MM.1S (cell line): ENCODE results near the gene WIPI1.

ENCODE experiments used
- DNase-seq: peaks from one replicate; pipeline ENCODE4 v3.0.0-alpha.2; 2015
- H2AFZ ChIP-seq: fragments of 300-600 bp; sonication (generic); 2 replicates; pipeline ENCODE4 v1.6.0; 2016; ENCODE audit warnings: antibody characterized with exemption, low read length
- H3F3A ChIP-seq: fragments of 300-600 bp; sonication (generic); 2 replicates; pipeline ENCODE4 v1.6.1; 2016; ENCODE audit warnings: mild to moderate bottlenecking, antibody characterized with exemption, low read length, moderate library complexity, mixed read lengths; ENCODE audit not compliant: insufficient read depth
- H3K27ac ChIP-seq: fragments of 300-600 bp; sonication (generic); 2 replicates; pipeline ENCODE4 v1.5.1; 2016; ENCODE audit warnings: mild to moderate bottlenecking, low read length
- H3K27me3 ChIP-seq: fragments of 300-600 bp; sonication (generic); replicated peaks from 2 replicates; pipeline ENCODE4 v1.6.0; 2016; ENCODE audit warnings: low read length; ENCODE audit not compliant: insufficient read depth
- H3K36me3 ChIP-seq: fragments of 300-600 bp; sonication (generic); replicated peaks from 2 replicates; pipeline ENCODE4 v1.6.1; 2016; ENCODE audit warnings: mild to moderate bottlenecking, low read length, mixed read lengths; ENCODE audit not compliant: insufficient read depth
- H3K4me1 ChIP-seq: fragments of 300-600 bp; sonication (generic); 2 replicates; pipeline ENCODE4 v1.6.1; 2016; ENCODE audit warnings: low read length, mixed read lengths
- H3K4me2 ChIP-seq: fragments of 300-600 bp; sonication (generic); 2 replicates; pipeline ENCODE4 v1.6.0; 2016; ENCODE audit warnings: low read depth, low read length
- H3K4me3 ChIP-seq: fragments of 300-600 bp; sonication (generic); 2 replicates; pipeline ENCODE4 v1.5.1; 2016; ENCODE audit warnings: low read length, mixed read lengths
- H3K79me2 ChIP-seq: fragments of 300-600 bp; sonication (generic); 2 replicates; pipeline ENCODE4 v1.6.1; 2016; ENCODE audit warnings: mixed run types, low read length, mixed read lengths
- H3K9ac ChIP-seq: fragments of 300-600 bp; sonication (generic); 2 replicates; pipeline ENCODE4 v1.6.1; 2016; ENCODE audit warnings: low read length, mixed read lengths
- H3K9me2 ChIP-seq: fragments of 300-600 bp; sonication (generic); replicated peaks from 2 replicates; pipeline ENCODE4 v1.6.1; 2016; ENCODE audit warnings: mild to moderate bottlenecking, low read length, mixed read lengths; ENCODE audit not compliant: insufficient read depth
- H3K9me3 ChIP-seq: fragments of 300-600 bp; sonication (generic); replicated peaks from 2 replicates; pipeline ENCODE4 v1.6.1; 2016; ENCODE audit warnings: mild to moderate bottlenecking, low read length, mixed read lengths; ENCODE audit not compliant: insufficient read depth
- H4K20me1 ChIP-seq: fragments of 300-600 bp; sonication (generic); 2 replicates; pipeline ENCODE4 v1.6.1; 2016; ENCODE audit warnings: mild to moderate bottlenecking, low read length, moderate library complexity, mixed read lengths; ENCODE audit not compliant: insufficient read depth
- CTCF ChIP-seq: fragments of 300-600 bp; sonication (generic); IDR thresholded peaks from 2 replicates; pipeline ENCODE4 v1.5.1; 2016; ENCODE audit warnings: antibody characterized with exemption, low read length, mixed read lengths
- EZH2 ChIP-seq: fragments of 300-600 bp; sonication (generic); optimal IDR thresholded peaks from 2 replicates; pipeline ENCODE3; 2017; ENCODE audit warnings: low read depth, mild to moderate bottlenecking, antibody characterized with exemption, low read length, mixed read lengths
- EZH2phosphoT487 ChIP-seq: fragments of 300-600 bp; sonication (generic); IDR thresholded peaks from 2 replicates; pipeline ENCODE4 v1.6.1; 2018; ENCODE audit warnings: antibody characterized with exemption, low read length

Gene WIPI1

DNA sequence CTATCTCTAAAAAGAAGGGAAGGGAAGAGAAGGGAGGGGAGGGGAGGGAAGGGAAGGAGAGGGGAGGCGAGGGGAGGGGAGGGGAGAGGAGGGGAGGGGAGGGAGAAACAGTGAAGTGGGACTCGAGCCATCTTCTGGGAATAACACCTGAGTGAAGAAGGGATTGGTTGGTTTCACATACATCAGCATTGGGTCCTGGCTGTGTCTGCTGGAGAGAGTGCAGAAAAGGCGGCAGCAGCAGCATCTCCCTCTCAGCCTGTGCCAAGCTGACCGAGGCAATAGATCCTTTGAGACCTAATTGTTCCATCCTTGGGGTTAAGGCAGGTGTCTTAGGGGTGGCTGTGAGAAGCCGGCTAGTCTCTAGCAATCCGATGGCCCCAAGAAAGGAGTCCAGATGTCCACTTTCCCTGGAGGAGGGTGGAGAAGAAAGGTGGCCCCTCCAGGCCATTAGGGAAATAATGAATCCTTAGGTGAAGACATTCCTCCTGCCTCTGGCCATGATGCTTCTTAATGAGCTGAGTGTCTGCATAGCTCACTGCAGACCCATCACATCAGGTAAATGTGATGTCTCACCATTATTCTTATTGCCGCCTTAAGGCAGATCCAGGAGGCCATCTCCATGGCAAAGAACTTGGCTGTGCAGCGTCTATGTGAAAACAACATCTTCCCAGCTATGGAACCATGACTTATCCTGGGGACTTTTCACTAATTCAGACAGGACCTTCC lies 71.6 kb downstream of the WIPI1 start:
- H4K20me1 ChIP-seq, result no peaks in the 10 kb centered on the region
- no peak for TF ChIP-seq EZH2phosphoT487
- no peak for TF ChIP-seq EZH2
- no peak for TF ChIP-seq CTCF
- no peak overlapping the region for H3K27ac ChIP-seq
- DNase-seq, result no peak
- H3K9me3 ChIP-seq, result no peaks in the 10 kb centered on the region
- H3K4me3 ChIP-seq, result no peak overlapping the region
- no peaks in the 10 kb centered on the region for H3K4me1 ChIP-seq
- no peak overlapping the region for H3K9ac ChIP-seq
- no peaks in the 10 kb centered on the region for H3F3A ChIP-seq
- H3K36me3 ChIP-seq, result no peaks in the 10 kb centered on the region
- no peak overlapping the region for H2AFZ ChIP-seq
- no peak overlapping the region for H3K4me2 ChIP-seq
- no peaks in the 10 kb centered on the region for H3K27me3 ChIP-seq
- no peaks in the 10 kb centered on the region for H3K79me2 ChIP-seq
- no peaks in the 10 kb centered on the region for H3K9me2 ChIP-seq

GRCh38 chr17:68384941-68385340 lies 72.4 kb downstream of the WIPI1 start:
- no peak for DNase-seq
- no peaks in the 10 kb centered on the region for H3K9me3 ChIP-seq
- no peak overlapping the region for H3K4me2 ChIP-seq
- H3K4me1 ChIP-seq, result no peaks in the 10 kb centered on the region
- no peaks in the 10 kb centered on the region for H3K36me3 ChIP-seq
- H3F3A ChIP-seq, result no peaks in the 10 kb centered on the region
- TF ChIP-seq EZH2phosphoT487 (no peak), EZH2 (no peak), CTCF (no peak)
- H3K9ac ChIP-seq, result no peak overlapping the region
- no peaks in the 10 kb centered on the region for H3K79me2 ChIP-seq
- H2AFZ ChIP-seq, result no peak overlapping the region
- no peaks in the 10 kb centered on the region for H4K20me1 ChIP-seq
- H3K4me3 ChIP-seq, result no peak overlapping the region
- H3K27ac ChIP-seq, result no peak overlapping the region
- no peaks in the 10 kb centered on the region for H3K27me3 ChIP-seq
- H3K9me2 ChIP-seq, result no peaks in the 10 kb centered on the region

DNA sequence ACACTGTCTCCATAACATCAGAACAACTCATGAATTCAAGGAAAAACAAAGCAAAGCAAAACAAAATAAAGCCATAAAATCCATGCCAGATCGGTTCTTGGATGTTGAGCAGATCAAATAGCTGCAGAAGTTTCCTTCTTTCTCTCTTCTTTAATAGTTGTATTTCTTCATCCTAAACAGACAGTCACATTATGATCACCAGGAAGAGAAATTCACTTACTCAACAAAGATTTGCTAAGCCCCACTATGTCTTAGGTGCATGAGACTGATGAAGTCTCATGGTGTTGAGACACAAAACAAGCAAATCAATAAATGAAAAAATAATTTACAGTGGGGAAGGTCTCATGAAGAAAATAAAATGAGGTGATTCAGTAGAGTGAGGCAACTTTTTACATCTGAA lies 72.8 kb downstream of the WIPI1 start:
- Histone ChIP-seq H3K4me3 (no peak overlapping the region), H3K27ac (no peak overlapping the region), H4K20me1 (no peaks in the 10 kb centered on the region), H3K79me2 (no peaks in the 10 kb centered on the region), H3K4me2 (no peak overlapping the region), H3K9me3 (no peaks in the 10 kb centered on the region), H2AFZ (no peak overlapping the region), H3F3A (no peaks in the 10 kb centered on the region), H3K9ac (no peak overlapping the region), H3K9me2 (no peaks in the 10 kb centered on the region), H3K36me3 (no peaks in the 10 kb centered on the region), H3K4me1 (no peaks in the 10 kb centered on the region), H3K27me3 (no peaks in the 10 kb centered on the region)
- TF ChIP-seq CTCF (no peak), EZH2 (no peak), EZH2phosphoT487 (no peak)
- no peak for DNase-seq
